Islet of Langerhans (tissue), 1 donor: ENCODE measurements around the gene TES.

Experiments used
- FAIRE-seq: peaks from one replicate; lab custom pipeline; 2011; peaks lifted over from hg19 to GRCh38; lab: Jason Lieb, UNC

TES gene

DNA sequence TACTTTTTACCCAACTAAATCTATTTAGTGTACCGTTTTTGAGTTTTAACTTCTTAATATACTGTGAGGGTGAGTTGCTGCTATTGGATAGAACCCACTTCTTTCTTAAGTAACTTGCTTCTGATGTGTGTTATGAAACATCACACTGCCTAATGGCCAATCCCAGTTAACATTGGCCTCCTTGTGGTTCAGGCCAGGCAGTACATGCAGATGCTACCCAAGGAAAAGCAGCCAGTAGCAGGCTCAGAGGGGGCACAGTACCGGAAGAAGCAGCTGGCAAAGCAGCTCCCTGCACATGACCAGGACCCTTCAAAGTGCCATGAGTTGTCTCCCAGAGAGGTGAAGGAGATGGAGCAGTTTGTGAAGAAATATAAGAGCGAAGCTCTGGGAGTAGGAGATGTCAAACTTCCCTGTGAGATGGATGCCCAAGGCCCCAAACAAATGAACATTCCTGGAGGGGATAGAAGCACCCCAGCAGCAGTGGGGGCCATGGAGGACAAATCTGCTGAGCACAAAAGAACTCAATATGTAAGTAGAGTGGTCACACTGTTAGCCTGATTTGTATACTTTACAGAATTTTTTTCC is 39.7 kb downstream of the TES start:
- no peak for FAIRE-seq

DNA sequence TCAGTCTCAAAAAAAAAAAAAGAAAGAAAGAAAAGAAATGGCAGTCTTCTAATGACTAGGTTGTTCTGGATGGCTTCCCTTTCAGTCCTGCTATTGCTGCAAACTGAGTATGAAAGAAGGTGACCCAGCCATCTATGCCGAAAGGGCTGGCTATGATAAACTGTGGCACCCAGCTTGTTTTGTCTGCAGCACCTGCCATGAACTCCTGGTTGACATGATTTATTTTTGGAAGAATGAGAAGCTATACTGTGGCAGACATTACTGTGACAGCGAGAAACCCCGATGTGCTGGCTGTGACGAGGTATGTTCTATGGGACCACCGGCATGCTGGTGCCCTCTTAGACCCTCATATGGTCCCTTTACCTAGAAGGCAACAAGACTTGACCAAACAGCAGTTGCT is 41.3 kb downstream of the TES start:
- FAIRE-seq: no peak

DNA sequence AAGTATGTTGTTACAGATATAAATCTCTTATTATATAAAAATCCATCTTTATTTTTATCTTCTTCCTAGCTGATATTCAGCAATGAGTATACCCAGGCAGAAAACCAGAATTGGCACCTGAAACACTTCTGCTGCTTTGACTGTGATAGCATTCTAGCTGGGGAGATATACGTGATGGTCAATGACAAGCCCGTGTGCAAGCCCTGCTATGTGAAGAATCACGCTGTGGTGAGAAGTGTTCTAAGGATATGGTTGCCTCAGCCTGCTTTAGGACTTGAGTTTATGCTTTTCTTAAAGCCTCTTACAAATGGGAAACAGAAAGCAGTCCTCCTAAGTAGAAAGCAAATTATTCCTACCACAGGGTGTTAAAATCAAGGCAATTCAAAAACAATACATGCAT is 41.9 kb downstream of the TES start:
- FAIRE-seq: no peak

DNA sequence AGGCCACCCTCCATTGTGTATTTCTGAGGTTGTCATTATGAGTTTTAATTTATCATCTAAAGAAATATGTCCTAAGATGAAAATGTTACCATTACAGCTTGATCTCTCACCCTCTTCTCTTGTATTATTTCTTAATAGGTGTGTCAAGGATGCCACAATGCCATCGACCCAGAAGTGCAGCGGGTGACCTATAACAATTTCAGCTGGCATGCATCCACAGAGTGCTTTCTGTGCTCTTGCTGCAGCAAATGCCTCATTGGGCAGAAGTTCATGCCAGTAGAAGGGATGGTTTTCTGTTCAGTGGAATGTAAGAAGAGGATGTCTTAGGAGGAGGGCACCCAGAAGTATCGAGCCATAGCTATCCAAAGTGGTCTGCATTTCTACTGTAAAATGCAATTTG is 46.8 kb downstream of the TES start:
- no peak for FAIRE-seq

DNA sequence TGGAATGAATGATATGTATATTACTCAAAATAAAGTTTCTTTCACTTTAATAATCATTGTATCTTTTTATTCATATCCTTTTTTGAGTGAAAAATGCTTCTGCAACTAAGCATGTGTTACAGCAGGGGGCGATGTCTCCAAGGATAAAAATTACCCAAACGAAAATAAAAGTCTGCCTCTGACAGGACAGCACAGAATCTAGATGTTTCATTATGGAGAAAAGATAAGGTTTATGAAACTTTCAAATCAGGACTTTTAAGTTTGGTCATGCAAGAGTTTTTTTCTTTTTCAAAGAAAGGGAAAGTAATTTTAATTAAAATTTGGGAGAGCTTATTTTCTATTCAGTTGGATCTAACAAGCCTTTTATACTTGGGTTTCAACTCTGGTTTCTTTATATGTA is 48.4 kb downstream of the TES start:
- FAIRE-seq: peak; percentile 86

DNA sequence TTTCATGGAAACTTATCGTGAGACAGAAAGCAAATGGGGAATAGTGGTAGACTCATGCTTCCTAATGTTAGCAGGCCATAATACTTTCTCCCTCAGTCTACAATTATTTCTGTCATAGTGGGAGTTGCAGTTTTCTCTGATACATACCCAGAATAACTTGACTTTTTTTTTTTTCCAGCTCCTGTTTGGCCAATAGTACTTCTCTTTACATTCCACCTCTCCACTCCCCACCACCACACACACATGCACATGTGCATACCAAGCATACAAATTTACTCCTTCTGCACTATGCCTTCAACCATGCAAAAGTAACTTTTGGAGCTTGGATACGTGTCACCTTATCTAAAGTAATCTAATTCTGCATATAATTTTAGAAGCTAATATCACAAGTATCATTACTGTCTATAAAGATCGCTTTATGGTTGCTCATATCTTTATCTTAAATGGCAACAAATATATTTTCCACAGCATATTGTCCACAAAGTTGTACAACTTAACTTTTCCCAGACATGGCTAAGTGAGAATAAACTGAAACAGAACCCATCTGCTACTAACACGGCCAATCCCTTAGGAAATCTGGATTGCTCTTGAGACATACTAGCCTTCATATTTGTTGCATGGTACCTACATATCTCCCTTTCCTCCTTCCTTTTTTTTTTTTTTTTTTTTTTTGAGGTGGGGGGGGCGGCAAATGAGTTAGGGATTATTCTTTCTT is 49.0 kb downstream of the TES start:
- FAIRE-seq: no peak

DNA sequence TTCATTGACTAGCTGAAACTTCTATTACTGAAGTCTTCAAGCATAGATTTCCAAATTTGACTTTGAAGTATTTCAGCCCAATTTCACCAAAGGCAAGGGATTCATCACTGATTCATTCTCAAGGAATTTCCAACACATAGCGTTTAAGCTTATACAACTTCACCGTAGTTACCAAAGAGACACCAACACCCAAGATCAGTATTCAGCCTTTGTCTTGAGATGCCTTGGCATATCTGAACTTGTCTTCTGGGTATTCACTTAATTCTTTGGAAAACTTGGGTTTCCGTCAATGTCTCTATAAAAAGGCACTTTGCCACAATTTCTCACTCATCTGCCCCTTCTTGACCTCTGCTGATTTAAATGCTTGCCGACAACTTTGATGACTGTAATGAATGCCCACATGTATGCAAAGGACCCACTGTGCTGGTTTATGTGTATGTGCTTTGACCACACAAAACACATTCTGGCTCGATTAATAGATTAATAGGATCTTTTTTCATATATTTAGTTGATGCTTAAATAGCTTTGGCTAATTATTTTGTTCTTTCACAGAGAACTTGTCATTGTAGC is 49.6 kb downstream of the TES start:
- no peak for FAIRE-seq

DNA sequence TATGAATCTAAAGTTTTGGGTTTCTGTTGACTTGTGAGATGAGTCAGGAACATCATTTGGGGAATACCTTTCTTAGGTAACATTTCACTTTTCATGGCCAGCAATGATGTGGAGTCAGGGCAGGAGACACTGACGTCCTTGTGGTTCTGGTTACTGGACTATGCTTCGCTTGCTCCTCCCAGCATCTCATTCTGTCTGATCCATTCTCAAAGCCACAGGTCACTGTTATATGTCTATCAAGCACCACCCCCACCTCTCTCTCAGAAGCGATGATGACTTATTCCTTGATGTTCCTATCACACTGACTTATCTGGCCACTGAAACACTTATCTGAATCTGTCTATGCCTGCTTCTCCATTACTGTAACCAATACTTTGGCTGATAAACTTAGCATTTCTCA is 51.6 kb downstream of the TES start:
- FAIRE-seq: no peak

DNA sequence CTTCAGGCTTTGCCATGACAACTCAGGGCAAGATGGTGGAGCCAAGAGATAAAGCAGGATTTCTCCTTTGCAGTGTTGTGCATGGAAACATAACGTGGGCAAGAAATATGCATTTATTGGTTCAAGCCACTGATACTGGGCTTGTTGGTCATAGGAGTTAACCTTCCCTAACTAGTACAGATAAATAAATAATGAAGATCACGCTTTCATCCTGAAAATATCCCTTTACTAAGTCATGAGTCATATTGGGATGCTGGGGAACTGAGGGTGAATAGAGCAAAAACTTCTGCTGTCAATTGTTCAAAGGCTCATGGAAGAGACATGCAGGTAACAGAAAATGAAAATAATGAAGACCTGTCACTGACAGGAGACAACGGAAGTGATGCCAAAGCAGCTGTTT is 55.5 kb downstream of the TES start:
- FAIRE-seq: no peak

DNA sequence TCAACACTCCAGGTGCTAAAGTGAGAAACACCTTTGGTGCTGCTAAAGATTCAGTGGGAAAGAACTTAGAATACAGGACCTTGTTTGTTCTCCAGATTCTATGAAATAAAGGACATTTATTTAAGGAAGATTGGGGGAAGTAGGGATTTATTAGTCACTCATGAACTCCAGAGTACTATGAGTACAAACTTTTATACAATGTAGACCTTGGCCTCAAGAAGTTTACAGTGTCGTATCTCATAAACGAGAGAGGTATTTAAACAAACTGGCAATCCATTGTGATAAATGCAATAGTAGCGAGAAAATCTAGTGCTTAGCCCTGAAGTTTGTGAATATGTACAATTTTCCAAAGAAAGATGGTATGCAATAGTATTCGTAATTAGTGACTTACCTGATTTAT is 59.1 kb downstream of the TES start:
- no peak for FAIRE-seq

DNA sequence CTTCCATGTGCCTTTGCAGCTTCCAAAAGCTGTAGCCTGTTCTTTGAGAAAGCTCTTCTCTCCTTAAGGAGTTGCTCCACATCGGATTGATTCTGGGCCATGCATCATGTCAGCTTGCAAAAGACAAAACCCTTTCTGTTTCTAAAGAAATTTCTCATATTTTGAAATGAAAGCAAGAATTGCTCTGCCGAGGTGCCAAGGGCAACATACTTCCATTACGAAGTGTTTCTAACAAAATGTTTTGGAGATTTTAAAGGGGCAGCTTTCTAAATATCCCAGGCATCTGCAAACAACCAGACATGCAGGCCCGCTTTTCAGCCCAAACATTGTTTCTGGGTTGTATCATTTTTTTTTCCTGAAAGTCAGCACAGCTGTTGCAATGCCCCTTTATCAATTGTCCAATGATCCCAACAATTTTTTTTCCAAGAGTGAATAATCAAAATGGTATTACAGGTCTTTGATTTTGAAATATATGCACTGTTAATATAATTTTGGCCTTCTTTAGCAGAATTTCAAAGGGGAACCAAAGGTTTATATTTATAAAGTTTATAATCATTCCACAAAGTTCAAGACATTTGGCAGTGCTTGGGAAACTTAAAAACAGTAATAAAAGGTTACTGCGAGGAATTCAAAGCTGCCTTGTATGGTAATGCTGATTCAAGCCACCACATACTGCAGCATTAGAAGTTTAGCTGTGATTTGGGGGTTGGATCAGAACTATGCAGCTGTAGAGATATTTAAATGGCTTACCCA is 61.0 kb downstream of the TES start:
- FAIRE-seq: no peak

DNA sequence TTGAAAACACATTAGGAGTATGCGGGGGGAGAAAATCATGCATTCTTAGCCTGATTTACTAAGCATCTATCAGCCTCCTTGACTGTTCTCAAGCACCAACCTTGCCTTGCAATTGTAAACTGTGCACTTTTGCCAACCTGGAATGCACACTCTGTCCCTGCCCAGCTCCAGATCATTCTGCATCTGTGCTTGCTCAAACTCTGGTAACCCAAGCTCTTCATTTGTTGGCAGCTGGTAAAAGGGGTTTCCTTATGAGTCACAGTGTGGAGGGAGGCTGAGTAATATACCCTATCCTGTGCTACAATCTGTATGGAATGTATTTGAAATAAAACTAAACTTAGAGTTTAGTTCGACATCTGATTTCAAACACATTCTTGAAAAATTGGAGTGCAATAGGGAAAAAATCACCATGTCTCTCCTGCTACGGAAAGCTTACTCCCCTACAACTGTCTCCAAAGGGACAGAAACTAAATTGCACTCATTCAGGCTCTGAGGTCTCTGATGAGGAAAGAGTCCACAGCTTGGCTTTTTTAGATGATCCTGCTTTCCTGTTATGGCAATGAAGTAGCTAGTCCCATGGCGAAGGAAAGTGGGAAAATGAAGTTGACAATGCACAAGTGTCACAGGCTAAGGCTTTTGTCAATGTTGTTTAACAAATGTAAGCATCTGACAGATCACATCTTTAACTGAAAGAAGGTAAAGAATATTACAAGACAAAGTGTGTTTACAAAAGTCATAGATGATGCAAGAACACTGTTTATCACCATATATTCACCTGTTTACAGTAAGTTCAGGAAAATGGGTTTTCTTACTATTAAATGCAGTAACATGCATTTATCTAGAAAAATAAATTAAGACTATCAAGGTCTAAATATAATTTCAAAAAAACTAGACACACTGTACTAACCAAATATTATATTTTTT is 61.9 kb downstream of the TES start:
- no peak for FAIRE-seq

DNA sequence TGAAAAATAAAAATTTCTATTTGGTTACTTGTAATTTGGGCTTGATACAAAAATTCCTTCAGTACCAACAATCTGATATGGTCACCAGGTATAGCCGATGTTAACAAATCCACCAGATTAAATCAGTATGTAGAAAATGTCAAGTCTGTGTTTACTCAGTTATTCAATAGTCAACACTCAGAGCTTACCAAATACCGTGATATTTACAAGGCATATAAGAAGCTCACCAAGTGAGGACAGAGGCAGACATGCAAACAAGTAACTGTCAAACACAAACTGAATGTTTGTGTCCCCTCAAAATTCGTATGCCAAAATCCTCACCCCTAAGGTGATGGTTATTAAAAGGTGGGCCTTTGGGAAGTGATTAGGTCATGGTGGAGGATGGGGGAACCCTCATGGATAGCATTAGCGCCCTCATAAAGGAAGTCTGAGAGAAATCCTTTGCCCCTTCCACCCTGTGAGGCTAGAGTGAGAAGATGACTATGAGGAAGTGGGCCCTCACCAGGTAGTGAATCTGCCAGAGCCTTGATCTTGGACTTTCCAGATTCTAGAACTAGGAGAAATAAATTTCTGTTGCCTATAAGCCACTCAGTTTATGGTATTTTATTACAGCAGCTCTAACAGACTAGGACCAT is 63.1 kb downstream of the TES start:
- no peak for FAIRE-seq

DNA sequence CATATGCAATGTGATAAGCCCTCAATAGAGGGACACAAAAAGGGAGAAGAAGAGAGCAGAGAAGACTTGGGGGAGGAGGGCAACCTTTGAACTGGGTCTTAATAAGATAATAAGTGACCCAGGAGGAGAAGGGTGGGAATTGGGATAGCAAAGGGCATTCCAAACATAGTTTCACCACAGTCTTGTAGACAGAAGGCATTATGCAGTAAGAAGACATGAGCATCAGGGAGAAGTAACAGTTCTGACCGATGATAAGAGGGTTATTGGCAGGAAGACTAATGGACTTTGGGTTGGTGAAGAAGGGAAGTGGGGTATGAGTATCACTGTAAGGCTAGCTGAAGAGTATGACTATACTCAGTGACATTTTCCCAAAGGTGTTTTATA is 63.6 kb downstream of the TES start:
- no peak for FAIRE-seq

DNA sequence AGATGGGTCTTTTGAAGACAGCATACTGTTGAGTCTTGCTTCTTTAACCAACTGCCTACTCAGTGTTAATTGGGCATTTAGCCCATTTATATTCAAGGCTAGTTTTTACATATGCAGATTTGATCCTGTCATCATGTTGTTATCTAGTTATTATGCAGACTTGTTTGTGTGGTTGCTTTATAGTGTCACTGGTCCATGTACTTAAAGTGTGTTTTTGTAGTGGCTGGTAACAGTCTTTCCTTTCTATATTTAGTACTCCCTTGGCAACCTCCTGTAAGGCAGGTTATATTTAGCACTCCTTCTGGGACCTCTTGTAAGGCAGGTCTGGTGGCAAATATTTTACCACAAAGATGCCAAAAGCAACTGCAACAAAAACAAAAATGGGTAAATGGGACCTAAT is 66.7 kb downstream of the TES start:
- no peak for FAIRE-seq

DNA sequence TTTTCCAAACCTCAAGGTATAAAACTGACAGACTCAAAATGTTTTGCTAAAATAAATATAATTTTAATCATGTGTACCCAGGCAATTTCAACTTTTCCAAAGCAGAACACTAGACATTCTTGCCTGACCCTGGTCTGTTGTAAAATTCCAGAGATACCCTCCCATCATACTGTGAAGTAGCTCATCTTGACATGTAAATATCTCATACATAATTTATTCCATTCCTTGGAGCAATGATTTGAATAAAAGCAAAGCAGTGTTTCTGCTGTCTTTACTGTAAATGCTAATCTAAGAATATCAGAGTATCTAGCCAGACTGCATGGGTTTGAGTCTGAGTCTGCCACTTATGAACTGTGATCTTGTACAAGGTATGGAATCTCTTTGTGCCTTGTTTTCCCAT is 68.9 kb downstream of the TES start:
- no peak for FAIRE-seq

DNA sequence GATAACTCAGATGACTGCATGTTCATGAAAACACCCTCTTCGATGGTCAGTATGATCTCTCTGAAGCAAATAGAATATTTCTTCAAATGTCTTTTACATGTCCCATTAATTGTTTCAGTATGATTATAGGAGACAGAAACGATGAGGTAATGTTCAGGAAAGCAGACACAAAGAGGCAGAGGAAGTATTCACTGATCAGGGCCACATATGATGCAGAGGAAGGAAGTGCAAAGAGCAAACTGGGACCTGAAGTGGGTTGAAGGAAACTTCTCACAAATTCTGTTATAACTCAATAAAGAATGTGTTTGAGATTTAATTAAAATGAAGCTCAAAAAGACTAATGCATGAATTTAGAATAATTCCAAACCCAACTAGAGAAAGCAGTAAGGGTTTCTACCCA is 70.5 kb downstream of the TES start:
- FAIRE-seq: no peak

DNA sequence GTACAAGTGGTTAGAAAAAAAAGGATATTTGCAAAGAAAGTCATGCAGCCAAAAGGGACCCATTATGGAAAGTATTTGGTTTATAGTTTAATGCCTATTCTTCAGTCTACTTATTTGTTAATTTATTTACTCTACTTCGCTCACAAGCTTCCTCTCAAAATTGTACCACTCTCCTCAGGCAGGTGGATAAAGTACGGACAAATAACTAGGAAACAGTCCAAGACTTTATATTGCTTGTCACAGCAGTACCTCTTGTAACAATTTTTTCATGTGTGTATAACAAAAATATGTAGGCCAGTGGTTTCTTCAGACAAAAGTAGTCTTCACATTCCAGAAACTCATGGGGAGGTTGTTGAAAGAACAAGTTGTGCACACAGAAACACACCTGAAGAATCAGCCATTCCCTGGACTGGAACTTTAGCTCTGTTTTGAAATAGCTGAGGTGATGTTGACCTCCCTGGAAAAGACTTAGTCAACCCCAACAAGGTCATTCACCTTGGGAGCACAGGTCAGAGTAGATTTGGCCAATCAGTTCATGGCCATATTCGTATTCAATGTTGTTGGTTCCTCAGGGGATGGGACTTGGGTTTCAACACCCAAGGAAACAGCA is 73.4 kb downstream of the TES start:
- no peak for FAIRE-seq

DNA sequence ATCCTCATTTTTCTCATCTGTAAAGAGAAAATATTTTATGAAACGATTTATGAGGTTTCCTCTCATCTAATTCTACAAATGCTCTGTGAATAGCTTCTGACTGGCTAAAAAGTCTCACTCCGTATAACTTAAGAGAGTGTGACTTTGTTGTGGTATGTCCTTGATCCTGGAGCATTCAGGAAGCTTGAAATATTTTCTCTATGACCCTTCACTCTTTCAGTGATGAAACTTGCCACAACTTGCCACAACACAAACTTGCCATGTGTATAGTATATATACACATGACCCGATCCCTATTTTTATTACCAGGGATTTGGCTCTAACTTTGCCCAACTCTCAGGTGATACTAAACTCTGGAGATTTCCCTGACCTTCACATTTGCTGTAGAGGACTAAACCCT is 74.1 kb downstream of the TES start:
- no peak for FAIRE-seq

DNA sequence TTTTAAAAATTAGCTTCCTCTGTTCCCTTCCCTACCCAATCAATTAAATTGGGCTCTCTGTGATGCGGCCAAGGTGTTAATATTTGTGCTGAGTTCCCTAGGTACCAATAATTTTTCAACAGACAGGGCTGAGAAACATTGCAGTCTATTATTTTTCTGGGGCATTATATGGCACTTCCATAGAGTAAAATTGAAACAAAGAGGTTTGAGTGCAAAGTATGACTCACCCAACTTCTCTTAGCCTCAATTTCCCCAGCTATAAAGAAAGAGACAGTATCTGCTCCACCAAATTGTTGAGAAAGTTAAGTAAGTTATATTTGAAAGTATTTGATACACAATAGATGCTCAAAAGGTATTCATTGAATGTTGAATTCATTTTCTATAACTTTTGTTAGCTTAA is 74.9 kb downstream of the TES start:
- FAIRE-seq: no peak

DNA sequence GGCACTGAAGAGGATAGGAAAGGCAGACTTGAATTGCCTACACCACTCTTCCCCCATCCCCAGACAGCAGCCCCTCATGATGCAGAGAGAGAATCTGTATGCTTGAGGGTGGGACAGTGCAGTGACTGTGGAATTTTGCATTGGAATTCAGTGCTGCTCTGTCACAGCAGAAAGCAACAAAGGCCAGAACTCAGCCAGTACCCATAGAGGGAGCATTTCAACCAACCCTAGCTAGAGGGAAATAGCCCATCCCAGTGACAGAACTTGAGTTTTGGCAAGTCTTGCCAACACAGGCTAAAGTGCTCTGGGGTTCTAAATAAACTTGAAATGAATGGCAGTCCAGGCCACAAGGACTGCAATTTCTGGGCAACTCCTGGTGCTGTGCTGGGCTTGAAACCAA is 80.4 kb downstream of the TES start:
- no peak for FAIRE-seq

DNA sequence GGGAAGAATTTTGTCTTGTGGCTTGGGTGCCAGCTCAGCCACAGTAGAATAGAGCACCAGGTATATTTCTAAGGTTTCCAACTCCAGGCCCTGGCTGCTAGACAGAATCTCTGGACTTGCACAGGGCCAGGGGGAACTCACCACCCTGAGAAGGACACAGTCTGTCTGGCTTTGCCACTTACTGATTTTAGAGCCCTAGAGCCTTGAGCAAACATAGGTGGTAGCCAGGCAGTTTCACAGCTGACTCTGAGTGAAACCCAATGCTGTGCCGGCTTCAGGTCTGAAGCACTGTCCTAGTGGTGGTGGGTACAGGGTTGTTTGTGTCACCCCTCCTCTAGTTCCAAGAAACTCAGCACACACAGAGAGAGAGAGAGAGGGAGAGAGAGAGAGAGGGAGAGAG is 81.6 kb downstream of the TES start:
- no peak for FAIRE-seq
